H9 (cell line): ENCODE measurements around the gene ADAM23. TPM values are rescaled to one million over a fixed set of nuclear protein-coding genes. Genes with fewer than 3 reads are reported as not detected.

ENCODE experiments used
- DNase-seq: peaks from one replicate; pipeline ENCODE4 v3.0.0-alpha.2; 2017
- H2AFZ ChIP-seq: one replicate; pipeline ENCODE4 v1.6.1; 2013; ENCODE audit warnings: mild to moderate bottlenecking, low read length, control low read depth, moderate library complexity
- H2AK5ac ChIP-seq: 2 replicates; pipeline ENCODE4 v1.6.1; 2013; ENCODE audit warnings: low read length, control low read depth, mixed read lengths; ENCODE audit not compliant: insufficient read length
- H2BK120ac ChIP-seq: one replicate; pipeline ENCODE4 v1.6.1; 2013; ENCODE audit warnings: low read depth, mild to moderate bottlenecking, low read length, control low read depth, inconsistent platforms; ENCODE audit not compliant: poor library complexity, severe bottlenecking
- H2BK12ac ChIP-seq: 2 replicates; pipeline ENCODE4 v1.6.1; 2013; ENCODE audit warnings: low read length, control low read depth, mixed read lengths, low read depth; ENCODE audit not compliant: insufficient read length
- H2BK15ac ChIP-seq: 2 replicates; pipeline ENCODE4 v1.6.1; 2013; ENCODE audit warnings: low read depth, low read length, control low read depth
- H2BK20ac ChIP-seq: one replicate; pipeline ENCODE4 v1.6.1; 2013; ENCODE audit warnings: low read depth, mild to moderate bottlenecking, low read length, control low read depth, inconsistent platforms; ENCODE audit not compliant: poor library complexity, severe bottlenecking
- H2BK5ac ChIP-seq: 2 replicates; pipeline ENCODE4 v1.6.1; 2013; ENCODE audit warnings: low read length, control low read depth, mixed read lengths; ENCODE audit not compliant: insufficient read length
- H3K14ac ChIP-seq: 2 replicates; pipeline ENCODE4 v1.6.1; 2013; ENCODE audit warnings: low read length, control low read depth; ENCODE audit not compliant: insufficient read depth
- H3K18ac ChIP-seq: 2 replicates; pipeline ENCODE4 v1.6.1; 2013; ENCODE audit warnings: low read depth, mild to moderate bottlenecking, mixed read lengths, low read length, control low read depth; ENCODE audit not compliant: insufficient read length
- H3K23ac ChIP-seq: 2 replicates; pipeline ENCODE4 v1.6.1; 2013; ENCODE audit warnings: low read length, control low read depth, mixed read lengths, low read depth; ENCODE audit not compliant: insufficient read length
- H3K23me2 ChIP-seq: 2 replicates; pipeline ENCODE4 v1.6.1; 2013; ENCODE audit warnings: low read depth, mild to moderate bottlenecking, mixed read lengths, low read length, control low read depth; ENCODE audit not compliant: insufficient read length, poor library complexity, severe bottlenecking
- H3K27ac ChIP-seq: 2 replicates; pipeline ENCODE4 v1.5.1; 2013; ENCODE audit warnings: low read length, control low read depth, mixed read lengths, low read depth; ENCODE audit not compliant: insufficient read length
- H3K27me3 ChIP-seq: 2 replicates; pipeline ENCODE4 v1.6.1; 2013; ENCODE audit warnings: low read length, control low read depth, inconsistent platforms; ENCODE audit not compliant: insufficient read depth
- H3K4ac ChIP-seq: 2 replicates; pipeline ENCODE4 v1.6.1; 2013; ENCODE audit warnings: low read depth, mild to moderate bottlenecking, control low read depth, inconsistent platforms, low read length, moderate library complexity
- H3K4me1 ChIP-seq: 2 replicates; pipeline ENCODE4 v1.6.1; 2013; ENCODE audit warnings: low read length, control low read depth, inconsistent platforms; ENCODE audit not compliant: insufficient read depth
- H3K4me2 ChIP-seq: 2 replicates; pipeline ENCODE4 v1.6.1; 2013; ENCODE audit warnings: low read length, control low read depth, mixed read lengths; ENCODE audit not compliant: insufficient read length, insufficient read depth
- H3K56ac ChIP-seq: 2 replicates; pipeline ENCODE4 v1.6.1; 2013; ENCODE audit warnings: low read depth, mild to moderate bottlenecking, mixed read lengths, low read length, control low read depth; ENCODE audit not compliant: insufficient read length
- H3K79me1 ChIP-seq: 2 replicates; pipeline ENCODE4 v1.6.1; 2013; ENCODE audit warnings: low read depth, mild to moderate bottlenecking, moderate library complexity, low read length, control low read depth, inconsistent platforms; ENCODE audit not compliant: insufficient read depth, poor library complexity, severe bottlenecking
- H3K79me2 ChIP-seq: 2 replicates; pipeline ENCODE4 v1.6.1; 2013; ENCODE audit warnings: low read length, control low read depth, inconsistent platforms; ENCODE audit not compliant: insufficient read depth
- H3K9ac ChIP-seq: 2 replicates; pipeline ENCODE4 v1.6.1; 2013; ENCODE audit warnings: low read length, control low read depth, mixed read lengths; ENCODE audit not compliant: insufficient read length; ENCODE audit errors: extremely low read depth
- H3K9me3 ChIP-seq: one replicate; pipeline ENCODE4 v1.6.1; 2013; ENCODE audit warnings: low read depth, low read length, inconsistent platforms; ENCODE audit not compliant: control insufficient read depth
- H3T11ph ChIP-seq: one replicate; pipeline ENCODE4 v1.6.1; 2013; ENCODE audit warnings: mild to moderate bottlenecking, low read length, control low read depth, inconsistent platforms
- H4K20me1 ChIP-seq: one replicate; pipeline ENCODE4 v1.6.1; 2013; ENCODE audit not compliant: control insufficient read depth, insufficient read length, insufficient read depth
- H4K5ac ChIP-seq: 2 replicates; pipeline ENCODE4 v1.6.1; 2013; ENCODE audit warnings: low read depth, mild to moderate bottlenecking, mixed read lengths, low read length, control low read depth; ENCODE audit not compliant: insufficient read length
- H4K8ac ChIP-seq: replicated peaks from 2 replicates; pipeline ENCODE4 v1.6.1; 2013; ENCODE audit warnings: low read length, control low read depth, mixed read lengths, low read depth; ENCODE audit not compliant: insufficient read length
- H4K91ac ChIP-seq: 2 replicates; pipeline ENCODE4 v1.6.1; 2013; ENCODE audit warnings: low read depth, mild to moderate bottlenecking, moderate library complexity, mixed read lengths, low read length, control low read depth; ENCODE audit not compliant: insufficient read length
- H3K27ac Mint-ChIP-seq, 3 experiments: 2 replicates in 2 of 3; 3 replicates in 1 of 3; pipeline ENCODE4 v1.8.0; 2020 to 2021; ENCODE audit warnings: mixed read lengths in 3 of 3, mild to moderate bottlenecking in 1 of 3, moderate library complexity in 1 of 3
- H3K27me3 Mint-ChIP-seq: 2 replicates; pipeline ENCODE4 v1.8.0; 2021; ENCODE audit warnings: low read depth, mild to moderate bottlenecking, moderate library complexity, mixed read lengths
- H3K36me3 Mint-ChIP-seq, 3 experiments: 2 replicates in 2 of 3; 3 replicates in 1 of 3; pipeline ENCODE4 v1.8.0; 2020 to 2021; ENCODE audit warnings: low read depth in 3 of 3, mixed read lengths in 3 of 3; ENCODE audit not compliant: insufficient read depth in 1 of 3
- H3K4me1 Mint-ChIP-seq, 2 experiments: 2 replicates each; pipeline ENCODE4 v1.8.0; 2020; ENCODE audit warnings: mixed read lengths in 2 of 2
- H3K4me3 Mint-ChIP-seq, 2 experiments: 2 replicates in 1 of 2; 3 replicates in 1 of 2; pipeline ENCODE4 v1.8.0; 2020 to 2021; ENCODE audit warnings: mild to moderate bottlenecking in 2 of 2, mixed read lengths in 2 of 2, moderate library complexity in 1 of 2
- H3K9me3 Mint-ChIP-seq, 2 experiments: 2 replicates in 1 of 2; 3 replicates in 1 of 2; pipeline ENCODE4 v1.8.0; 2020; ENCODE audit warnings: mild to moderate bottlenecking in 2 of 2, mixed read lengths in 2 of 2, moderate library complexity in 1 of 2
- CTCF ChIP-seq: fragments of 200-600 bp; sonication (generic); conservative IDR thresholded peaks from 3 replicates; pipeline ENCODE4 v1.8.0; 2021; ENCODE audit warnings: antibody characterized with exemption, mild to moderate bottlenecking
- WGBS: extraction: QIAGEN DNeasy Blood & Tissue Kit; methylation state at CpG from one replicate; pipeline ENCODE4 v1.1.7; 2013; ENCODE audit warnings: missing lambda C conversion rate, low lambda C conversion rate, mixed read lengths; ENCODE audit not compliant: insufficient read length; ENCODE audit errors: extremely low coverage; 5-methylcytosine and 5-hydroxymethylcytosine counted together
- total RNA-seq: library from RNA; stranded (reverse); gene quantifications from 2 replicates; pipeline ENCODE4 v1.2.1, GENCODE V29; 2021

The ADAM23 gene
- total RNA-seq, 1 experiment from 2014 or later: 21.4 TPM

GRCh38 chr2:206464597-206464996 lies 21.3 kb downstream of the ADAM23 start:
- no peak overlapping the region for H4K5ac ChIP-seq
- Mint-ChIP-seq H3K36me3 (peaks cover 26 to 57% (median 53%) of the 10 kb centered on the region in 3 experiments), H3K27ac (no peak overlapping the region; a peak in 1 of 7 replicates), H3K27me3 (peaks cover 9% of the 10 kb centered on the region), H3K4me3 (no peak overlapping the region), H3K4me1 (peaks cover 27 to 31% of the 10 kb centered on the region in 2 experiments), H3K9me3 (peaks cover 30 to 32% of the 10 kb centered on the region in 2 experiments)
- H3T11ph ChIP-seq: no peak overlapping the region
- no peak overlapping the region for H3K18ac ChIP-seq
- peaks cover 9% of the 10 kb centered on the region for H3K9me3 ChIP-seq
- no peak for TF ChIP-seq CTCF
- no peak overlapping the region for H3K56ac ChIP-seq
- H4K8ac ChIP-seq: no peak overlapping the region
- DNase-seq: no peak
- no peaks in the 10 kb centered on the region; the same call in 1 of the 2 replicates for H3K79me2 ChIP-seq
- H2BK120ac ChIP-seq: no peak overlapping the region
- H4K91ac ChIP-seq: no peak overlapping the region
- H2BK5ac ChIP-seq: no peak overlapping the region
- H2AFZ ChIP-seq: no peak overlapping the region
- no peak overlapping the region for H3K27ac ChIP-seq
- no peak overlapping the region for H2AK5ac ChIP-seq
- H2BK20ac ChIP-seq: no peak overlapping the region
- H3K4ac ChIP-seq: no peak overlapping the region
- peaks cover 5% of the 10 kb centered on the region; the same call in 1 of the 2 replicates for H3K4me1 ChIP-seq
- no peaks in the 10 kb centered on the region for H4K20me1 ChIP-seq
- no peak overlapping the region for H2BK15ac ChIP-seq
- no peak overlapping the region for H3K23ac ChIP-seq
- H3K79me1 ChIP-seq: no peaks in the 10 kb centered on the region
- no CpG with 5 or more reads among the region's 2 CpGs for WGBS
- no peak overlapping the region for H3K14ac ChIP-seq
- no peaks in the 10 kb centered on the region for H3K23me2 ChIP-seq
- no peak overlapping the region for H2BK12ac ChIP-seq
- no peak overlapping the region for H3K9ac ChIP-seq
- no peaks in the 10 kb centered on the region for H3K27me3 ChIP-seq
- no peak overlapping the region for H3K4me2 ChIP-seq
